KOPT-K1 (cell line): ENCODE results near the gene AGPAT4.

ENCODE experiments used
- H3K27ac ChIP-seq: fragments of 200-600 bp; sonication (generic); 2 replicates; pipeline ENCODE4 v1.5.1; 2016; ENCODE audit warnings: antibody characterized with exemption, mild to moderate bottlenecking, low read depth, low read length; ENCODE audit not compliant: poor library complexity, severe bottlenecking
- H3K36me3 ChIP-seq: fragments of 200-600 bp; sonication (generic); 2 replicates; pipeline ENCODE4 v1.5.1; 2017; ENCODE audit warnings: antibody characterized with exemption, mild to moderate bottlenecking, low read length, moderate library complexity; ENCODE audit not compliant: insufficient read depth
- H3K9me3 ChIP-seq: fragments of 200-600 bp; sonication (generic); 2 replicates; pipeline ENCODE4 v1.5.1; 2017; ENCODE audit warnings: antibody characterized with exemption, low read length, mild to moderate bottlenecking; ENCODE audit not compliant: insufficient read depth, poor library complexity, severe bottlenecking

Gene AGPAT4

GRCh38 chr6:161143663-161144430 is 130.0 kb downstream of the AGPAT4 start:
- no peaks in the 10 kb centered on the region for H3K36me3 ChIP-seq

DNA sequence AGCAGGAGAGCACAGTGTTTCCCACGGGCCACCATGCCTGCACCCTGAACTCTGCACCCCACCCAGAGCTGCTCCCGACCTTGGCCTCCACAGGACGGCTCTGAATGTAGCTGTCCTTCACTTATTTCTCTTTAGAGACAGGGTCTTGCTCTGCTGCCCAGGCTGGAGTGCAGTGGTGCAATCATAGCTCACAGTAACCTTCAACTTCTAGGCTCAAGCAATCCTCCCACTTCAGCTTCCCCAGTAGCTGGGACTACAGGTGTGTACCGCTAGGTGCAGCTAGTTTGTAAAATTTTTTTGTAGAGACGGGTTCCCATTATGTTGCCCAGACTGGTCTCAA is 130.9 kb downstream of the AGPAT4 start:
- H3K36me3 ChIP-seq = no peaks in the 10 kb centered on the region

More at GRCh38 chr6:161143663-161144430, 130.0 kb downstream of the AGPAT4 start:
- no peak overlapping the region for H3K27ac ChIP-seq
- no peaks in the 10 kb centered on the region for H3K9me3 ChIP-seq

GRCh38 chr6:161141173-161141572 is 132.7 kb downstream of the AGPAT4 start:
- H3K36me3 ChIP-seq = 0 out of 2 replicates have a peak, but pooled peaks cover 2% of the 10 kb centered on the region
- H3K9me3 ChIP-seq = no peaks in the 10 kb centered on the region
- H3K27ac ChIP-seq = no peak overlapping the region

More for the DNA sequence above, 130.9 kb downstream of the AGPAT4 start:
- Histone ChIP-seq H3K27ac (no peak overlapping the region), H3K9me3 (no peaks in the 10 kb centered on the region)

DNA sequence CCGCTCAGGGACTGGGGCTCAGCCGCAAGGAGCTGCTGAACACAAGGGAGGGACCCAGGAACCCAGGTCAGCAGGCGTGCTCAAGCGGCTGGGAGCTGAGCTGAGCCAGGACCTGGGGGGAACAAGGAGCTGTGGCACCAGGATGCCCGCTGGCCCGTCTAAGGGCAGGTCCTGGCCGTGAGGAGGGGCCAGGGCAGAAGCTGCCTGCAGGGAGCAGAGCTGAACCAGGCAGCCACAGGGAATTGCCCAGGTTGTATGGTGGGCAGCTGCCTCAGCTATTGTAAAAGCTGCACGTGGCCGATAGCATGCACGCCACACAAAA is 133.3 kb downstream of the AGPAT4 start:
- no peak overlapping the region for H3K27ac ChIP-seq
- H3K36me3 ChIP-seq = peaks cover 9% of the 10 kb centered on the region; the same call in 1 of the 2 replicates
- no peaks in the 10 kb centered on the region for H3K9me3 ChIP-seq

- Histone ChIP-seq H3K36me3 (peaks cover 9% of the 10 kb centered on the region; the same call in 1 of the 2 replicates), H3K9me3 (no peaks in the 10 kb centered on the region), H3K27ac (no peak overlapping the region)
These were observed 133.9 kb downstream of the AGPAT4 start for GRCh38 chr6:161139766-161140553.

DNA sequence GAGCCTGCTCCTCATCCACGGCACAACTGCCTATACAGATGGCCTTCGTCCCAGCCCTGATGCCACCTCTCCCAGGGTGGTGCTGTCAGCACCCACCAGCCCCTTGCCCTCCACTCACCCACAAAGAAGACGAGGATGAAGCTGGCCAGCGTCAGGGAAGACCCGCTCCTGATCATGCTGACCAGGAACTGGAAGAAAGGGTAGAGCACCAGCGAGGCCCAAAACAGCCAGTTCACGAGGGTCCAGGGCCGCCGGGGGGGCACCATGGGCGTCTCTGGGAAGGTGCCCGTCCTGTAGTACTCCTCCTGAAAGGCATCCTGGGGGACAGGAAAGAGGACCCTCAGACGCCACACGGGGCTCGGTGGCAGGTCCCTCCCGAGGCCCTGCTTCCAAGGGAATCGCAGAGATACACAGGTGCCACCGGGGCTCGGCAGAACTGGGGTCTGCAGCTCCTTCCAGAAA is 134.5 kb downstream of the AGPAT4 start:
- Histone ChIP-seq H3K36me3 (peaks cover 9% of the 10 kb centered on the region; the same call in 1 of the 2 replicates), H3K9me3 (no peaks in the 10 kb centered on the region), H3K27ac (no peak overlapping the region)

DNA sequence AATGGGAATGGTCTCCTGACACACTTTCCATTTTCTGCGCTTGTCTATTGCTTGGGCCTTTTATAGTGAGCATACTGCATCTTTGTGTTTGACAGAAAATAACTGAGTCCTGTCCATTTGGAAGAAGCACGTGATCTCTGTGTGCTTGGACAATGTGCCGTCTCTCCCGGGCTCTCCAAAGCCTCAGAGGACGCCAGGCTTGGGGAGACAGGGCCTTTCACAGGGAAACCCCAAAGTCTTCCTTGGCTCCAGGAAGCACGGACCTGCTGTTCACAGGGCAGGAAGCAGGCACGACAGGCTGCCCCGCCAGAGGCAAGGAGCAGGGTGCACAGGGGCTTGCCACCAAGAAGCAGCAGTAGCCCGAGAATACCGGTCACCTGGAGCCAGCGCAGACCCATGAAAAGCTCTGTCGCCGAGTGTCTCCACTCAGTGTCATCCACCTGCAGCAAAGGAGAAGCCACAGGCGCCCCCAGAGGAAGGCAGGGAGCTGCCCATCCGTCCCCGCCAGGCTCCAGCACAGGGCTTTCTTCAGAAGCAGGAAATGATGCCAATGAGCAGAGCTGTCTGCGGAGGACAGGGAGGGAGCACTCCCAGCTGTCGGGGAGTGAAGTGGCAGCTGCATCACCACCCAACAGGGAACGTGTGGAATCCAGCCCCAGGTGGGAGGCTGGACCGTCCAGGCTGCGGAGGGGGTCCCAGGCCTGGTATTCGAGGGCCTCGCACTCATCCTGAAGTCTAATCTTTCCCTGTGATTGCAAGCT is 135.1 kb downstream of the AGPAT4 start:
- H3K27ac ChIP-seq = no peak overlapping the region
- no peaks in the 10 kb centered on the region for H3K9me3 ChIP-seq
- peaks cover 9% of the 10 kb centered on the region; the same call in 1 of the 2 replicates for H3K36me3 ChIP-seq

DNA sequence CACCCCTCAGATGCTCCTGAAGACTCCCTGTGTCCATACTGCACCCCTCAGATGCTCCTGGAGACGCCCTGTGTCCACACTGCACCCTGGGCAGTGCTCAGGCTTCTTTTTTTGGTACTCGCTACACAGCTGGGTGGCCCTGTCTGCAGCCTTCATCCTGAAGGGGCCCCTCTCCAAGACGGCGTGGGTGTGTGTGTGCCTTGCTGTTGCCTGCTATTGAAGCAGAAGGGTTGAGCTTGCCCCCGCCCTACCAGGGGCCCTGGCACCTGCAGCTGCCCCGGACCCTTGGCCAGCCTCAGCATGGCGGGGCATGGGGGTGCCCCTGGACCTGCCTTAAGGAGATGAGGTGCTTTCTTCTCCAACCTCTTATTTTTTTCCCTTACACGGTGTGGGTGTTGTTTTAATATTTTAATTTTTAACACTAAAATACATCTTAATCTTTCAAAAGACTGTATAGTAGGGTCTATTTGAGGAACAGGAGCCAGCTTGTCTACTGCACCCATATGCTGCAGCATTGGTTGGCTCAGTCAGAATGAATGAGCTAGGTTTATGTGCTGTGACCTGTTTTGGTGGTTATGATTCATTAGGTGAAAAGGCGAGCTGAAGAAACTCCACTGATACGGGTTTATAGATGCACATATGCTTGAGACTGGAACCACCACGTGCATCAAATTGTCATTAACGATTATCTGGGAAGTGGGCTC is 135.9 kb downstream of the AGPAT4 start:
- no peaks in the 10 kb centered on the region for H3K9me3 ChIP-seq
- no peak overlapping the region for H3K27ac ChIP-seq
- peaks cover 10% of the 10 kb centered on the region; the same call in 1 of the 2 replicates for H3K36me3 ChIP-seq

DNA sequence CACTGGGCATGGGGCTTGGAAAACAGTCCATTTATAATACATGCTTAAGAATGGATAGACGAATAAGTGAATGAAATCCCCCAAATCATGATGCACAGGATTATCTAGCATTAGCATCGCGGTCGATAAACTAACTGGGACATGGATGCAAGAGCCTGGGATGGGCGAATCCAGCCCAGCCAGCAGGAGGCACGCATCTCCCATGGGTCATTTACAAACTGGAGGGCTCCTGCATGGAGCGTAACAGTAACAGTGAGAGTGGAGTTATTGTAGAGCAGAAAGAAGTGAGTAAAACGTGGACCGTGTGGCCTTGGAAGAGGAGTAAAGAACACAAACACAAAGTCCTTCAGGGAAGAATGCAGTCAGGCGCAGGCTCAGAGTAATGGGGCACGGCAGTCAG is 136.5 kb downstream of the AGPAT4 start:
- Histone ChIP-seq H3K27ac (no peak overlapping the region), H3K9me3 (no peaks in the 10 kb centered on the region), H3K36me3 (peaks cover 16% of the 10 kb centered on the region; the same call in 1 of the 2 replicates)

GRCh38 chr6:161136655-161137054 is 137.2 kb downstream of the AGPAT4 start:
- no peaks in the 10 kb centered on the region for H3K9me3 ChIP-seq
- H3K27ac ChIP-seq = no peak overlapping the region
- H3K36me3 ChIP-seq = peaks cover 23% of the 10 kb centered on the region; the same call in 1 of the 2 replicates

DNA sequence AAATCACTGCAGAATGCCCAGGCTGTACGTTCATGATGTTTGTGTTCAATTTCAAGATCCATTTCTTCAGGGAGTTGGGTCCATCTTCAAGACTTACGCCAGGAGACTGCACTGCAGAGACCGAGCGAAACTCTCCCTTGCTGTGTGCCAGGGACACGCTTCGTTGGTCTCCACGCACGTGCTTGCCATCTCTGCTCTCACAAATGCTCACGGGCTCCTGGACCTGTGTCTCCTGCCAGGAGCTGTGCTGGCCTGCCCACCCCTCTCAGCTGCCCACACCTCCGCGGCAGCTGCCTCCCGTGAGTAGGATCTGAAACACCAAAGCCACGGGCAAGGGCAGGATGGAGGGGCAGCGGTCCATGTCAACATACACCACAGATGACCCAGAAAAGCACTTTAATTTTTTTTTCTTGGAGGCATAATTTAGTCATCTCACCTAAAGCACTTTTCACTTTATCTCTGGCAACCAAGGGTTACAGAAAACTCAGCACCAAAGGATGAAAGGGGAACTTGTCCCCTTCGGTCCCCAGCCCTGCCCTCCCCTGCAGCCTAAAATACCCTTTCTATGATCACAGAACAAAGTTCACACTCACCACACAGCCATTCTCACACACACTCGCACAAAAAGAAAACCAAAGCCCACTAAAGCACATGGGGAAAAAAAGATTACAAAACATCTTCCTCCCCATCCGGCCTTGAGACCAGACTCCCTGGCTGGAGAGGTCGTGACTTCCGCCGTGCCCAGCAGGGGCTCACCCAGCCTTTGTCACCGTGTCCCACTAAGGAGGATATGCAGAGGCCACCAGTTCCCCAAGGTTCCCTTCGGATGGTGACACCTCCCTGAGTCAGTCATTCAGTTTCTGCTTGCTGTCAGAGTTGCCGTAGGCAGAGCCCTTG is 137.9 kb downstream of the AGPAT4 start:
- peaks cover 25% of the 10 kb centered on the region; the same call in 1 of the 2 replicates for H3K36me3 ChIP-seq
- no peak overlapping the region for H3K27ac ChIP-seq
- H3K9me3 ChIP-seq = no peaks in the 10 kb centered on the region

DNA sequence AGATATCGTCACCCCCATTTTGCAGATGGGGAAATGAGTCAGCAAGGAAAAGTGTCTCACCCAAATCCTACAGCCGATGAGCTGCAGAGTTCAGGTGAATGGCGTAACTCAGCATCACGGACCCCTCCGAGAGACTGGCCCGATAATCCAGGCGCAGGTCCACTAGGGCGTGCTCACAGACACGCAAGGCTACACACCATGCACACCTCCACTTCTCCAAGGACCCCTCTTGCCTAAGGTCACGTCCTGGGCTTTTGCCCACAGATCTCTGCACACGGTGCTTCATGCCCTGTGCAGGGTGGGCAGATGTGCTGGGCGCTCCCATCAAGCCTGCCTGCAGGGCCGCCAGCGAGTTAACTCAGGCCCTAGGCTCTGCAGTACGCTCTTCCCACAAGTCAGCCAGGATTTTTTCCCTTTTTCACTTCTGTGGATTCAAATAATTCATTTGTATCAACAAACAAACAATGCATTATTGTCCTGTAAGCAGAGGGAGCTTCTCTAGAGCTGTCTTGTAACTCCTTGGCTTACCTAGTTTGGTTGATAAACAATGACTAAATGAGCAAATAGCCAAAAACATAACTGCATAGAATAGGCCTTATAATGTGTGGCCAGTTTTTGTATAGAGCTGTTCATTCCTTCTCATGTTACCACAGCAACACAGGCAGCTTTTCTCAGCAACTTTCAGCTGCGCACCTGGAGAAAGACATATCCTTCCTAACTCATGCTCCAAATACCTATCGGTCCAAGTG is 139.1 kb downstream of the AGPAT4 start:
- H3K36me3 ChIP-seq = peaks cover 35% of the 10 kb centered on the region; the same call in 1 of the 2 replicates
- no peak overlapping the region for H3K27ac ChIP-seq

DNA sequence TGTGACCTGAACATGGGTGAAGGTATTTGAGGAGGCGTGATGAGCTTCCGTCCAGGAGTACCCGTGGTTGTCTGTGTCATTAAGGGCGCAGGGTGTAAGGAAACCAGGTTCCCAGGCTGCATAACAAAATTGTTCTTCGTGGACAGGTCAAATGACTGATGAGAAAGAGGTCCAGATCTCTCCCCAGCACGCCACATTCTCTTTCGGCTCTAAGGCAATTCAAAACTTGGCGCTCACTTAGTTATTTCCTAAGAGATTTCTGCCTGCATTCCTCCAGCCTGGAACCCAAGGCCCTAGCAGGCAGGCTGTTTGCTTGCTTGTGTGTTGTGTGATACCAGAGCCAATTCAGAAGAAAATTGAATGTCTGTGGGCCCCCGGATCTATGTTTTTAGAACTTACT is 139.9 kb downstream of the AGPAT4 start:
- H3K27ac ChIP-seq = no peak overlapping the region
- peaks cover 38% of the 10 kb centered on the region; the same call in 1 of the 2 replicates for H3K36me3 ChIP-seq
- no peaks in the 10 kb centered on the region for H3K9me3 ChIP-seq

More for the DNA sequence above, 139.1 kb downstream of the AGPAT4 start:
- H3K9me3 ChIP-seq = no peaks in the 10 kb centered on the region
